Stimulated activated naive CD8-positive, alpha-beta T cell treated with anti-CD3 and anti-CD28 coated beads, Interleukin-15, Interleukin-2, amounts not matched to agents 100 ng/mL and 50 ng/mL, for 24 hours (primary cell): ENCODE results near the gene TREML1.
"Not testable (repeated sequence)": the region's sequence is repeated elsewhere in the genome, so short reads cannot be mapped to it uniquely, and the experiment has no call there.

Experiments
- H3K27ac Mint-ChIP-seq: one replicate; pipeline ENCODE4 v1.8.0; 2021; ENCODE audit warnings: mild to moderate bottlenecking, mixed read lengths
- H3K27me3 Mint-ChIP-seq: one replicate; pipeline ENCODE4 v1.8.0; 2021; ENCODE audit warnings: mixed read lengths
- H3K36me3 Mint-ChIP-seq: one replicate; pipeline ENCODE4 v1.8.0; 2021; ENCODE audit warnings: low read depth, mixed read lengths
- H3K4me1 Mint-ChIP-seq: one replicate; pipeline ENCODE4 v1.8.0; 2021; ENCODE audit warnings: low read depth, mixed read lengths
- H3K4me3 Mint-ChIP-seq: one replicate; pipeline ENCODE4 v1.8.0; 2021; ENCODE audit warnings: mild to moderate bottlenecking, mixed read lengths
- H3K9me3 Mint-ChIP-seq: one replicate; pipeline ENCODE4 v1.8.0; 2021; ENCODE audit warnings: mixed read lengths

TREML1 gene

DNA sequence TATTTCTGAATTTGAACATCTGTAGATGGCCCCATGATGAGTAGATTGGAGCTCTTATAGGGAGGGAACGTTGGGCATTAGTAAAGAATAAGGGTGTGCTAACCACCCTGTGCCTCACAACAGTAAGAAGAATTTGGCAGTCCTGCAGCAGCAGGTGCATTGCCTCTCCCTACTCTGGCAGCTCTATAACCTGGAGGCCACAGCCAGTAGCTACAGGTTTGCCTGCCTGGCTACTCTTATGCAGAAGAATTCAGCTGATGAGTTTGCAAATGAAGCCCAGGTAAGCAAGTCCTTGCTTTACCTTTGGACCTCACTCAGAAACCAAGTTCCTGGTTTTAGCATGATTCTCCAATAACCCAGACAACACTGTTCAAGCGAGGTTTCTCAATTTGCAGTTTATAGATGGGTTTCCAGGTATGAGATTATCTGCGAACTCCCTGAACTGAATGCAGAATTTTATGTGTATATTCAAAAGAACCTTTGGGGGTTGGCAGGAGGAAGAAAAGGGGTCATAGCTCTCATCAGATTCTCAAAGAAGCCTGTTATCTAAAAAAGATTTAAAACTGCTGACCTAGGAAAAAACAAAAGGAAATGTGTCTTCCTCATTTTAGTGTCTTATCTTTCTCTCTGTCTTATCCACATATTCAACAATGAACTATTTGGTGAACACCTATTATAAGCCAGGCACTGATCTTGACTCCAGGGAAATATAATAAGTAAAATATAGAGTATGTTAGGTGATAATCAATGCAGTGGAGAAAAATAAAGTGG lies 18.9 kb downstream of the TREML1 start:
- Mint-ChIP-seq H3K36me3 (peaks cover 20% of the 10 kb centered on the region), H3K27me3 (no peaks in the 10 kb centered on the region), H3K27ac (no peak overlapping the region), H3K9me3 (no peaks in the 10 kb centered on the region), H3K4me1 (no peaks in the 10 kb centered on the region), H3K4me3 (no peak overlapping the region)

DNA sequence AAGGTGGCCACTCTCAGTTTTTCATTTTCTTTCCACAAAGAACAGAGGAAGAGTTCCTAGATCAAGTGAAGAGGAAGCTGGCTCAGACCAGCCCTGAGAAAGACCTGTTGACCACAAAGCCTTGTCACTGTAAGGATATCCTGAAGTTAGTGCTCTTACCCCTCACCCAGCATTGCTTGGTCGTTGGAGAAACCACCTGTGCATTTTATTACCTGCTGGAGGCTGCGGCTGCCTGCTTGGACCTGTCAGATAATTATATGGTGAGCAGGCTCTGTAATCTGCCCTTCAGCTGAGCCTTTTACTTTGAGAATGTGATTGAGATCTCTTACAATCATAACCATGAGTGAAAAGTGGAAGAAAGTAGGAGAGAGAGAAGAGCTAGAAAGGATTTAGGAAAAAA lies 21.9 kb downstream of the TREML1 start:
- Mint-ChIP-seq H3K4me3 (no peak overlapping the region), H3K27ac (no peak overlapping the region), H3K9me3 (no peaks in the 10 kb centered on the region), H3K27me3 (no peaks in the 10 kb centered on the region), H3K4me1 (no peaks in the 10 kb centered on the region), H3K36me3 (peaks cover 27% of the 10 kb centered on the region)

- Mint-ChIP-seq H3K4me3 (no peak overlapping the region), H3K36me3 (peaks cover 41% of the 10 kb centered on the region), H3K9me3 (no peaks in the 10 kb centered on the region), H3K27ac (no peak overlapping the region), H3K4me1 (no peaks in the 10 kb centered on the region), H3K27me3 (no peaks in the 10 kb centered on the region)
Observed at GRCh38 chr6:41125282-41125681, 28.9 kb downstream of the TREML1 start.

GRCh38 chr6:41122918-41123317 lies 31.2 kb downstream of the TREML1 start:
- Mint-ChIP-seq H3K9me3 (no peaks in the 10 kb centered on the region), H3K4me1 (no peaks in the 10 kb centered on the region), H3K4me3 (no peak overlapping the region), H3K36me3 (peaks cover 38% of the 10 kb centered on the region), H3K27me3 (no peaks in the 10 kb centered on the region), H3K27ac (no peak overlapping the region)

GRCh38 chr6:41122373-41122772 lies 31.8 kb downstream of the TREML1 start:
- Mint-ChIP-seq H3K27ac (no peak overlapping the region), H3K36me3 (peaks cover 40% of the 10 kb centered on the region), H3K4me3 (no peak overlapping the region), H3K9me3 (no peaks in the 10 kb centered on the region), H3K27me3 (no peaks in the 10 kb centered on the region), H3K4me1 (no peaks in the 10 kb centered on the region)

- H3K9me3 Mint-ChIP-seq: no peaks in the 10 kb centered on the region
- H3K4me3 Mint-ChIP-seq: no peak overlapping the region
- H3K36me3 Mint-ChIP-seq: peaks cover 38% of the 10 kb centered on the region
- no peaks in the 10 kb centered on the region for H3K4me1 Mint-ChIP-seq
- H3K27me3 Mint-ChIP-seq: no peaks in the 10 kb centered on the region
- H3K27ac Mint-ChIP-seq: no peak overlapping the region
Observed at GRCh38 chr6:41120058-41120457, 34.1 kb downstream of the TREML1 start.

GRCh38 chr6:41119508-41119907 lies 34.6 kb downstream of the TREML1 start:
- Mint-ChIP-seq H3K27ac (no peak overlapping the region), H3K9me3 (no peaks in the 10 kb centered on the region), H3K36me3 (peaks cover 33% of the 10 kb centered on the region), H3K27me3 (no peaks in the 10 kb centered on the region), H3K4me1 (no peaks in the 10 kb centered on the region), H3K4me3 (no peak overlapping the region)

DNA sequence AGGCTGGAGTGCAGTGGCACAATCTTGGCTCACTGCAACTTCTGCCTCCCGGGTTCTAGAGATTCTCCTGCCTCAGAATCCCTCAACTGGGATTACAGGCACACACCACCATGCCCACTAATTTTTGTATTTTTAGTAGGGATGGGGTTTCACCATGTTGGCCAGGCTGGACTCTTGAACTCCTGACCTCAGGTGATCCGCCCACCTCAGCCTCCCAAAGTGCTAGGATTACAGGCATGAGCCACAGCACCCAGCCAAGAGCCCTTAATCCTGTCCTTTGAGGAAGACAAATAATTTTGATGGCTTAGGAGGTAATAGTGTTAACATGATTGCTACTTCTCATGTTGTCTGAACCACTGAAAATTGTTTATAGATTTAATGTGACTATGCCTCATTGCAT lies 39.1 kb downstream of the TREML1 start:
- not testable (repeated sequence) for H3K4me1 Mint-ChIP-seq, H3K27me3 Mint-ChIP-seq, H3K4me3 Mint-ChIP-seq, H3K36me3 Mint-ChIP-seq, H3K27ac Mint-ChIP-seq, H3K9me3 Mint-ChIP-seq

- no peak overlapping the region for H3K27ac Mint-ChIP-seq
- H3K36me3 Mint-ChIP-seq: no peaks in the 10 kb centered on the region
- no peaks in the 10 kb centered on the region for H3K27me3 Mint-ChIP-seq
Observed at GRCh38 chr6:41111017-41111416, 43.1 kb downstream of the TREML1 start.

DNA sequence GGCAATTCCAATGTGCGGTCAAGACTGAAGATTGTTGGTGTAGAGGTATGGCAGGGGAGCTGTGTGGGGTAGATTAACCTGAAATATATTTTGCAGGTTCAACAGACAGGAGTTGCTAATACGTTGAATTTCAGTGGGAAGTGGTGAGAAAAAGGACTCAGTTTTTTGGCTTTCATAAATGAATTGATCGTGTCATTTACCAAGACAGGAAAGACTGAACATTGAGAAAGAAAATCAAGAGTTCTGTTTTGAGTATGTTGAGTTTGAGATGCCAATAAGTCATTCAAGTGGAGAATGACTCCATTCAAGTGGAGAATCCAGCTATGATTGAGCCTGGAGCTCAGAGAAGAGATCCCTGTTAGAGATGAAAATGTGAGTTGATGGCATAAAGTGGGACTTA lies 50.3 kb downstream of the TREML1 start:
- H3K27ac Mint-ChIP-seq: no peak overlapping the region
- H3K27me3 Mint-ChIP-seq: no peaks in the 10 kb centered on the region
- H3K9me3 Mint-ChIP-seq: no peaks in the 10 kb centered on the region
- H3K4me1 Mint-ChIP-seq: peaks cover 13% of the 10 kb centered on the region
- no peak overlapping the region for H3K4me3 Mint-ChIP-seq
- peaks cover 28% of the 10 kb centered on the region for H3K36me3 Mint-ChIP-seq

More at GRCh38 chr6:41111017-41111416, 43.1 kb downstream of the TREML1 start:
- H3K9me3 Mint-ChIP-seq: no peaks in the 10 kb centered on the region
- H3K4me3 Mint-ChIP-seq: no peak overlapping the region
- no peaks in the 10 kb centered on the region for H3K4me1 Mint-ChIP-seq

- no peaks in the 10 kb centered on the region for H3K27me3 Mint-ChIP-seq
- H3K36me3 Mint-ChIP-seq: peaks cover 58% of the 10 kb centered on the region
- no peaks in the 10 kb centered on the region for H3K9me3 Mint-ChIP-seq
- peak overlapping the region; percentile 45 for H3K4me3 Mint-ChIP-seq
- no peak overlapping the region for H3K27ac Mint-ChIP-seq
- H3K4me1 Mint-ChIP-seq: peaks cover 17% of the 10 kb centered on the region
Observed at GRCh38 chr6:41100871-41101287, 53.3 kb downstream of the TREML1 start.
